ENCODE measurements around the gene SPA17. TPM values are rescaled to one million over a fixed set of nuclear protein-coding genes. Genes with fewer than 3 reads are reported as not detected.

SPA17 gene
- total and polyA plus RNA-seq, 2 of the 4 experiments (the other 2 are of a cell fraction) = 9.9 to 10.6 TPM

- ATAC-seq (ENCODE audit: low read depth) = no peak
- DNase-seq = no peak
- 56% methylated on average over 1 of the region's 7 CpGs; no CpG with 5 or more reads in 1 of the 2 experiments for WGBS, 2 experiments (ENCODE audit: extremely low coverage in 2 of 2, insufficient read length in 1 of 2)
- Histone ChIP-seq H2BK15ac (ENCODE audit: low read depth, low read length) (no peak overlapping the region), H3K79me1 (ENCODE audit: low read depth in 1 of 2, low read length in 2 of 2) (peaks cover 0 to 7% of the 10 kb centered on the region in 2 experiments; a peak in 2 of 4 replicates), H2BK5ac (ENCODE audit: low read depth, low read length, poor library complexity, severe bottlenecking) (no peak overlapping the region), H3K4me3 (ENCODE audit: insufficient read depth, low read depth, low read length) (no peak overlapping the region), H2BK120ac (ENCODE audit: low read depth, low read length) (no peak overlapping the region), H4K5ac (ENCODE audit: low read depth, low read length) (no peak overlapping the region), H3K27me3 (ENCODE audit: control insufficient read depth, insufficient read depth, low read length) (peaks cover 23% of the 10 kb centered on the region), H4K20me1 (ENCODE audit: insufficient read depth, low read length) (no peaks in the 10 kb centered on the region), H3K9me3 (ENCODE audit: control insufficient read depth, insufficient read depth, low read length) (no peaks in the 10 kb centered on the region), H3K27ac (ENCODE audit: insufficient read depth, low read length) (no peak overlapping the region), H3K4ac (ENCODE audit: low read depth, low read length) (no peak overlapping the region), H3K36me3 (ENCODE audit: control insufficient read depth, insufficient read depth, low read length) (no peaks in the 10 kb centered on the region), H4K8ac (ENCODE audit: low read depth in 2 of 2, low read length in 2 of 2) (no peak overlapping the region), H4K91ac (ENCODE audit: insufficient read depth, low read depth, low read length) (no peak overlapping the region), H2BK20ac (ENCODE audit: low read depth, low read length) (no peak overlapping the region), H3K4me2 (ENCODE audit: low read depth, low read length) (no peak overlapping the region), H2AFZ (replicated peaks; ENCODE audit: low read length, poor library complexity) (no peak overlapping the region), H2AK5ac (ENCODE audit: low read depth, low read length) (no peak overlapping the region), H3K56ac (ENCODE audit: extremely low read depth, insufficient read depth, low read length) (no peak overlapping the region), H3K4me1 (ENCODE audit: control insufficient read depth, insufficient read depth, low read length) (peaks cover 2% of the 10 kb centered on the region; the same call in 1 of the 2 replicates), H3K23ac (ENCODE audit: low read depth, low read length) (no peak overlapping the region), H3K9ac (ENCODE audit: low read depth, low read length) (no peak overlapping the region), H3K18ac (ENCODE audit: low read depth, low read length) (no peak overlapping the region), H3K9me1 (ENCODE audit: insufficient read depth, low read length) (0 out of 2 replicates have a peak, but pooled peaks cover 3% of the 10 kb centered on the region), H2AK9ac (replicated peaks; ENCODE audit: low read depth, low read length, poor library complexity) (no peak overlapping the region), H3K14ac (replicated peaks; ENCODE audit: low read depth, low read length) (no peak overlapping the region)
- TF ChIP-seq BHLHE40 (IDR thresholded peaks at IDR 0.05; ENCODE audit: low read depth, low read length) (no peak), POLR2A (IDR thresholded peaks at IDR 0.05; ENCODE audit: low read depth, low read length) (no peak), RFX5 (IDR thresholded peaks at IDR 0.05; ENCODE audit: low read depth, low read length) (no peak), CEBPB (IDR thresholded peaks at IDR 0.05; ENCODE audit: low read depth, low read length) (no peak), ELK1 (IDR thresholded peaks at IDR 0.05; ENCODE audit: borderline replicate concordance, low read depth, low read length) (no peak), NFE2L2 (IDR thresholded peaks at IDR 0.05; ENCODE audit: low read depth, low read length) (no peak), USF2 (IDR thresholded peaks at IDR 0.05; ENCODE audit: low read depth, low read length) (no peak), SMC3 (IDR thresholded peaks at IDR 0.05; ENCODE audit: low read depth, low read length) (no peak)
- CTCF ChIA-PET = no interaction called here
- in situ Hi-C loops (cut with MboI; ENCODE audit: low sequenced_read_pairs) (no loop called here), dilution Hi-C loops (cut with HindIII; ENCODE audit: low sequenced_read_pairs, unreplicated experiment) (no loop called here), intact Hi-C loops (cut with micrococcal nuclease) (no loop called here)
- POLR2A ChIA-PET (ENCODE audit: unreplicated experiment) = no interaction called here
- no TSS peak for BruUV-seq (replicated peaks)
Observed at GRCh38 chr11:124737638-124738305, 64.1 kb downstream of the SPA17 start.
